Measurements from ENCODE around the gene MORN2. TPM values are rescaled to one million over a fixed set of nuclear protein-coding genes. Genes with fewer than 3 reads are reported as not detected.

The MORN2 gene
- total RNA-seq, 1 experiment from 2014 or later = 40.4 TPM

DNA sequence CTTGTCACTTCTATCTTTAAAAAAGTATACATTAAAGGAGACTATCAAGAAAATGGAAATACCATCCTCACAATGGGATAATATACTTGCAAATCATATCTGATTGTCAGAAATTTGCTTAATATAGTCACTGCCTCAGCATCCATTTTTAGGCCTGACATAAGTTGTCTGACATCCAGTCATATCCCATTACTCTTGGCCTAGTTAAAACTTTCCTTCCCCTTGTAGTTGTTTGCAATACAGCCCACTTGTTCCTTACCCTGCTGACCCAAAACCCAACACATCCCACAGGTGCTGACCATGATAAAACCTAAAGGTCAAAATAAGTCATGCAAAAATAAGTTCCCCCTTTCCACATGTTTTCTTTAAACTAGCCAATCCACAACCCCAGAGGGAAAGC is 10.3 kb downstream of the MORN2 start:
- no peak for DNase-seq (ENCODE audit: low read depth, low spot score)
- in situ Hi-C loops (cut with HindIII; ENCODE audit: low pct_unique_long_range_greater_than_20kb, low sequenced_read_pairs) = no loop called here

- in situ Hi-C loops (cut with HindIII; ENCODE audit: low pct_unique_long_range_greater_than_20kb, low sequenced_read_pairs) = no loop called here
Observed at GRCh38 chr2:38887347-38887746, 11.6 kb downstream of the MORN2 start.

GRCh38 chr2:38887902-38888554 is 12.3 kb downstream of the MORN2 start:
- DNase-seq (ENCODE audit: low read depth, low spot score) = no peak
- in situ Hi-C loops (cut with HindIII; ENCODE audit: low pct_unique_long_range_greater_than_20kb, low sequenced_read_pairs) = no loop called here

More at GRCh38 chr2:38887347-38887746, 11.6 kb downstream of the MORN2 start:
- no peak for DNase-seq (ENCODE audit: low read depth, low spot score)

DNA sequence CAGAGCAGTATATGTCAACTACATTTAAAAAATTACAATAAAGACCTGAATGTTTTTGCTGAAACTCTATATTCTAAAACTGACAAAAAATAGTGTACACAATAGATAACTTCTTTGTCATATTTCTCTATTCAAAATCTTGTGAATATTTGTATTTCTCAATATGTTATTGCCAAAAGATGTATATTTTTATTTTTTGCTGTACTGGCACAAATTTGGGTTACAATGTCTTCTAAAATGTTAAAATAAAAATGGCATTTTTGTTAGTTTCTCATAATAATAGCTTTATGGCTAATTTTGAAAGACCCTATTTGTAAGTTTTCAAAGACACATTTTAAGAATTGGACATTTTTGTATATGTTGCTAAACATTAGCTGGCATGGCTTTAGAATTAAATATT is 13.3 kb downstream of the MORN2 start:
- no peak for DNase-seq (ENCODE audit: low read depth, low spot score)
- in situ Hi-C loops (cut with HindIII; ENCODE audit: low pct_unique_long_range_greater_than_20kb, low sequenced_read_pairs) = no loop called here

GRCh38 chr2:38889575-38889974 is 13.8 kb downstream of the MORN2 start, which contains the start of gene ARHGEF33:
ARHGEF33 (plus strand) TSS chr2:38889875; CDS start chr2:38919448, 29,573 bp downstream.
- in situ Hi-C loops (cut with HindIII; ENCODE audit: low pct_unique_long_range_greater_than_20kb, low sequenced_read_pairs) = no loop called here
- no peak for DNase-seq (ENCODE audit: low read depth, low spot score)

DNA sequence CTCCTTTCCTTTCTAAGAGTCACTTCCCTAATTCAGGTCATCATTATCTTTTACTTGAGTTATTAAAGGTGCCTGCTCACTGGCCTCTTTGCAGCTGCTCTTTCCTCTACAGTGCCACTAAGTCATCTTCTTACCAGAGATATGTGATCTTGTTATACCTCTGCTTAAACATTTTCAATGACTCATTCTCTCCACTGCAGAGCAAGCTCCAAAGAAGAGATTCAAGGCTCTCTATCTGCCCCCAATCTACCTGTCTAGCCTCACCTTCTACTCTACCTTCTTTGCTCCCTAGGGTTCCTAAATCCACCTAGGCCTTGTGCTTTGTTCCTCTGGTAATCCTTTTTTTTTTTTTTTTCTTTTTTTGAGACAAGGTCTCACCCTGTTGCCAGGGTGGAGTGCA is 17.0 kb downstream of the MORN2 start:
- in situ Hi-C loops (cut with HindIII; ENCODE audit: low pct_unique_long_range_greater_than_20kb, low sequenced_read_pairs) = no loop called here
- no peak for DNase-seq (ENCODE audit: low read depth, low spot score)

DNA sequence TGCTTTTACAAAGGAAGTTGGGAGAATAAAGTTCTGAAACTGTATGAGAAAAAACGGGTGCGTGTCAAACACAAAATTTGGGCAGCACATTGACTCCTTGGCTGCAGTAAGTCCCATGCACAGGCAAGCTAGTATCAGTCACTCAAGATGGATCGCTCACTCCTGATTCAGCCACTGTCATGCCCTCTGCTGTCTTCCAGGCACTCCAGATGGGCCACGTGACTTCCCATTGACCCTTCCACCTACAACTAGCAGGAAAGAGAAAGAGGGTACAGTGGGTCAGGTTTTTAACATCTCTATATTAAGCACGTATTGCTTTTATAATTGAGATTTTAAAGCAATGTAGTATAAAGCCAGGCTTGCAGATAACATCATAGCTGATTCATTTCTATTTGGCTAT is 22.5 kb downstream of the MORN2 start:
- no peak for DNase-seq (ENCODE audit: low read depth, low spot score)
- in situ Hi-C loops (cut with HindIII; ENCODE audit: low pct_unique_long_range_greater_than_20kb, low sequenced_read_pairs) = no loop called here

GRCh38 chr2:38900726-38901125 is 24.9 kb downstream of the MORN2 start:
- in situ Hi-C loops (cut with HindIII; ENCODE audit: low pct_unique_long_range_greater_than_20kb, low sequenced_read_pairs) = no loop called here
- no peak for DNase-seq (ENCODE audit: low read depth, low spot score)

DNA sequence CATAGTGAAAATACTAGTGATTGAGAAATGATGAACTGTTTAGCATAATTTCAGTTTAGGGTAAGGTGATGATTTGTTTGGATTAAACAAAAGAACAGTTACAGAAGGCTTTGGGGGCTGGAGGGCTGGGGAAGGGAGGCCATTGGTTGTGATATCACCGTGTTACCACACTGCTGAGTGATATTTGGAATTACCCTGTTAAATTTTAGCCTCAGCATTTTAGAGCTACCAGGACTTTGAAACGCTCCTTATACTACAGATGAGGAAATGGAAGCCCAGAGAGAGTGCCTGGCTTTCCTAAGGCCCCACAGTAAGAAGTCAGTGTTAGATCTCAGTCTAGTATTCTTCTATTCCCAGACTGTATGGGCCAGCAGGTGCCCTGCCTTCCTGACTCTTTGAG is 29.5 kb downstream of the MORN2 start:
- no peak for DNase-seq (ENCODE audit: low read depth, low spot score)
- in situ Hi-C loops (cut with HindIII; ENCODE audit: low pct_unique_long_range_greater_than_20kb, low sequenced_read_pairs) = no loop called here

DNA sequence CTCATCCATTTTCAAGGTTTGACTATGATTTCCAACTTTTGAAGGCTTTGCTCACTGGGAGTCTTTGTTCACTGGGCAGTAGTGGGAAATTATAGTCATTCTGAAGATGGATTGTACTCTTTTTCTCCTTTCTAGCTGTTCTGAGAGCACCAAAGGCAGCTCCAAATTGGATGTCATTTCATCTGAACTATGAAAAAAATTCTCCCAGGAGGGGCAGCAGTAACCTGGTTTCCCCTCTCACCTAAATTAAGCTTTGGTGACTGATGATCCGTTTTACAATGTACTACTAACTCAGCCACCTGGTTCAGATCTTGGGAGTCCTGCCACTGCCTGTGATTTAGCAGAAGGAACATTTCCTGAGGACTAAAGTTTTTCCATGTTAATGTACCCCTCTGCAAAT is 31.5 kb downstream of the MORN2 start:
- DNase-seq (ENCODE audit: low read depth, low spot score) = no peak
- in situ Hi-C loops (cut with HindIII; ENCODE audit: low pct_unique_long_range_greater_than_20kb, low sequenced_read_pairs) = no loop called here

DNA sequence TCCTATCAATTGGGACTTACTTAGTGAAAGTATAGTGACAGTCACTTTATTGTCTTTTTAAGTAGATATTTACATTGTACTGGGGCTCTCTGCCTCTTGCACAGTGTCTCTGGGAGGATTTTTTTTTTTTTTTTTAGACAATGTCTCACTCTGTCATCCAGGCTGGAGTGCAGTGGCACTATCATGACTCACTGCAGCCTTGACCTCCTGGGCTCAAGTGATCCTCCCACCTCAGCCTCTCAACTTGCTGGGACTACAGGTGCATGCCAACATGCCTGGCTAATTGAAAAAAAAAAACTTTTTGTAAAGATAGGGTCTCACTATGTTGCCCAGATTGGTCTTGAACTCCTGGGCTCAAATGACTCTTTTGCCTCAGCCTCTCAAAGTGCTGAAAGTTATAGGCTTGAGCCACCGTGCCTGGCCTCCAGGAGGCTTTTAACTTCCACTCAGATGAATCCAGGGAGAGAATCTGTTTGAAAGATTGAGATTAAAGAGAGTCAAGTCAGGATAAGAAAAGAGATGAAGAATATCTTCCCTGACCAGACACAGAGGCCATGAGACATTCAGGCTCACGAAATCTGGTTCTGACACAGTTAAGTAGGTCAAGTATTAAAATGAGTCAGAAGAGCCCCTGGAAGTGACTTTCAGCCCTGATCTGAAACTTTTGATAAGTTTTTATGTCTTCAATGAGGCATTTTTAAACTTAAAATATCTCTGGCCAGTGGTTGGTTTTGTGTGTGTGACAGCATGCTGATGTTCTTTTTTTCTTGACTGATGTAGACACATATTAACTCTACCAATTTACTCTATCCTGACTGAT is 32.2 kb downstream of the MORN2 start:
- no peak for DNase-seq (ENCODE audit: low read depth, low spot score)
- in situ Hi-C loops (cut with HindIII; ENCODE audit: low pct_unique_long_range_greater_than_20kb, low sequenced_read_pairs) = no loop called here

- in situ Hi-C loops (cut with HindIII; ENCODE audit: low pct_unique_long_range_greater_than_20kb, low sequenced_read_pairs) = no loop called here
- DNase-seq (ENCODE audit: low read depth, low spot score) = no peak
Observed at GRCh38 chr2:38909872-38910271, 34.1 kb downstream of the MORN2 start.

DNA sequence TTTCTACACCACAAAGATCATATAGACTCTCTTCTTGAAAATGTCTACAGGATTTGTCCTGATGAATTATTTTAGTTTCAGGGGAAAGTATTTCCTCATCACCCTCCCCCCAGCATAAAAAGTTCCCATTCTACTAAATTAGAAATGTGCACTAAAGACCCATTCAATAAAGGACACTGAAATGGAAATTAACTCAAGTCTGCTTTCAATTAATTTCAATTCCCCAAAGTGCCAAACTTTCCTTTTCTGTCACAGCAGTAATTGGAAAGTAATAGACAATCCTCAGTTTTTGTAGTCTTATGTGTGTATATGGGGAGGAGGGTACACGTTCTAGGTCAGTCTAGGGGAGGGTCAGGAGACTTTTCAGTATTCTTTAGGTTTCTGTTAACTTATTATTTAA is 35.4 kb downstream of the MORN2 start:
- in situ Hi-C loops (cut with HindIII; ENCODE audit: low pct_unique_long_range_greater_than_20kb, low sequenced_read_pairs) = no loop called here
- DNase-seq (ENCODE audit: low read depth, low spot score) = no peak

DNA sequence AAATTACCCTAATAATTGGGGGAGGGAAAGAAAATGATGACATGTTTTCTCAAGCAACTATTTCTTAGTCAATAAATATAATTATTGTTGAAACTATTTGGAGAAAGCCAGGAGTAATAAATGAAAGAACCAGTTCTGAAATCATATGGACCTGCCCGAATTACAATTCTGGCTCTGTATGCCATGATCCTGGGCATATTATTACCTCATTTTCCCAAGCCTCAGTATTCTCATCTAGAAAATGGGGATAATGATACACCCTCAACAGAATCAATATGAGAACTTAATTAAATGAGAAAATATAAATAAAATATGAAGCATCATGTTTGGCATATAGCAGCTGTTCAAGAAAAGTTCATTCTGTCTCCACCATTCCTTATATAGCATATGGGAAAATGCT is 36.8 kb downstream of the MORN2 start:
- DNase-seq (ENCODE audit: low read depth, low spot score) = no peak
- in situ Hi-C loops (cut with HindIII; ENCODE audit: low pct_unique_long_range_greater_than_20kb, low sequenced_read_pairs) = no loop called here

DNA sequence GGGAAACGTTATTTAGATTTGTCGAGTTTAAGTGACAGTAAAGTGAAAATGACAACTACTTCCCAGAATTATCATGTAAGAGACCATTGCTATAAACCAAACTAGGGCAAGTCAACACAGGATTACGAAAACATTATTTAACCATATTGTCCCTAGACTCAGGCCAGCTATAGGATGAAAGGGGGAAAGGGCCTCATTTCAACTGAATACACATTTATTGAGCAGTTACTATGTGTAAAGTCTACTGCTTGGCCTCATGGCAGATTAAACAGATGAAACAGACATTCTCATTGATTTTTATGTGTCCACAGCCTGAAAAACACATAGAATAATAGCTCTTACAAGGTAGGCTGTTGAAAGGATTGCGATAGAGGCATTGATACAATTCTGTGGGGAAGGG is 46.6 kb downstream of the MORN2 start:
- in situ Hi-C loops (cut with HindIII; ENCODE audit: low pct_unique_long_range_greater_than_20kb, low sequenced_read_pairs) = no loop called here
- no peak for DNase-seq (ENCODE audit: low read depth, low spot score)

DNA sequence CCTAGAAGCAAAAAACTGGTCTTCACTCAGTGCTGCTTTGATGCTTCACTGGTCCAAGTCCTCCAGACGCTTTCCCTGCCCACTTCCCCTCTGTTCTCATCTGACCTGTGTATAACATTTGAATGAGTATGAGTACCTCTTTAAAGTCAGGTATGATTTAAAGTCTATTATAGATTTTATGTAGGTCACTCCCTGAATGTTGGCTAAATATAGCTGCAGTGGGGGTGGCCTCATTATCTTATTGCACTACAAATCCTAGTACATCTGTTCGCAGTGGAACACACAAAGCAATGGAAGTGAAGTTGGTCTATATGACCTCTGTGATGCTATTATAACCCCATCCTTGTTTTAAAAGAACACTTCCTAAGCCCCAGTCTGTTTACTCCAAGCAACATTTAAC is 47.1 kb downstream of the MORN2 start:
- in situ Hi-C loops (cut with HindIII; ENCODE audit: low pct_unique_long_range_greater_than_20kb, low sequenced_read_pairs) = no loop called here
- no peak for DNase-seq (ENCODE audit: low read depth, low spot score)

DNA sequence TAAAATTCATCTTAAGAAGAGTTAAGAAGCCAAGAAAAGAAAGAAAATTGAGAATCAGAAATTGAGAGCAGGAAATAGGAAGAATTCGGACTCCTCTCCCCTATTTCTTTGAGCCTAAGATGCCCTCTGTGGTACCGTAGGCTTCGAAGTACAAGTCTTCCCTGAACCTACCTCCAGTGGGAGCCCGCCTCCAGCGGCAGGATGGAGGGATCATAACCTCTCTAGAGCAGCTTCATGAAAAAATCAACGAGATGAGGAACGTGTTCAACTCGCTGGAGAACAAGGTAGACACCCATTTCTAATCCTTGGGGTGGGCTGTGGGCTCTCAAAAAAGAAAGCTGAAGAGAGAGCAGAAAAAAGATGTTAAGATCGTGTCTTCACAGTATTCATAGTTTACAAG is 50.2 kb downstream of the MORN2 start:
- in situ Hi-C loops (cut with HindIII; ENCODE audit: low pct_unique_long_range_greater_than_20kb, low sequenced_read_pairs) = no loop called here

DNA sequence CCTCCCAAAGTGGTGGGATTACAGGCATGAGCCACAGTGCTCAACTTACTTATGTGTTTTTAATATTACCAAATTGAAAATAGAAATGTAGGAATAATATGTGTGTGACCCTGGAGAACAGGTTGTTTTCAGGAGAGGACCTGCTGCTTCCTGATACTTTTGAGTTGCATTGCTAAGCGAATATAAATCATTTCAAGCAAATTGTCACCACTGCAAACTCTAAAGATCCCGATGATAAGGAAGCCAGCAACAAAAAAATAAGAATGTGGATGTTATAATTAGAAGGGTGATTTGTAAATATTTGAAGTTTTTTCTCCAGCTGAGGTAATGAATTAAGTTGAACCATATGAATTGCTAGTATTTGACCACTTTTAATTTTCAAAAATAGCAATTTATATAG is 54.8 kb downstream of the MORN2 start:
- in situ Hi-C loops (cut with HindIII; ENCODE audit: low pct_unique_long_range_greater_than_20kb, low sequenced_read_pairs) = no loop called here
- no peak for DNase-seq (ENCODE audit: low read depth, low spot score)

More for the DNA sequence above, 50.2 kb downstream of the MORN2 start:
- peak; percentile 47 for DNase-seq (ENCODE audit: low read depth, low spot score)
